H9 (cell line): ENCODE data around the gene P2RX6. TPM values are rescaled to one million over a fixed set of nuclear protein-coding genes. Genes with fewer than 3 reads are reported as not detected.

Experiments
- DNase-seq: peaks from one replicate; pipeline ENCODE4 v3.0.0-alpha.2; 2017
- H2AFZ ChIP-seq: one replicate; pipeline ENCODE4 v1.6.1; 2013; ENCODE audit warnings: mild to moderate bottlenecking, low read length, control low read depth, moderate library complexity
- H2AK5ac ChIP-seq: 2 replicates; pipeline ENCODE4 v1.6.1; 2013; ENCODE audit warnings: low read length, control low read depth, mixed read lengths; ENCODE audit not compliant: insufficient read length
- H2BK120ac ChIP-seq: one replicate; pipeline ENCODE4 v1.6.1; 2013; ENCODE audit warnings: low read depth, mild to moderate bottlenecking, low read length, control low read depth, inconsistent platforms; ENCODE audit not compliant: poor library complexity, severe bottlenecking
- H2BK12ac ChIP-seq: 2 replicates; pipeline ENCODE4 v1.6.1; 2013; ENCODE audit warnings: low read length, control low read depth, mixed read lengths, low read depth; ENCODE audit not compliant: insufficient read length
- H2BK15ac ChIP-seq: 2 replicates; pipeline ENCODE4 v1.6.1; 2013; ENCODE audit warnings: low read depth, low read length, control low read depth
- H2BK20ac ChIP-seq: one replicate; pipeline ENCODE4 v1.6.1; 2013; ENCODE audit warnings: low read depth, mild to moderate bottlenecking, low read length, control low read depth, inconsistent platforms; ENCODE audit not compliant: poor library complexity, severe bottlenecking
- H2BK5ac ChIP-seq: 2 replicates; pipeline ENCODE4 v1.6.1; 2013; ENCODE audit warnings: low read length, control low read depth, mixed read lengths; ENCODE audit not compliant: insufficient read length
- H3K14ac ChIP-seq: 2 replicates; pipeline ENCODE4 v1.6.1; 2013; ENCODE audit warnings: low read length, control low read depth; ENCODE audit not compliant: insufficient read depth
- H3K18ac ChIP-seq: 2 replicates; pipeline ENCODE4 v1.6.1; 2013; ENCODE audit warnings: low read depth, mild to moderate bottlenecking, mixed read lengths, low read length, control low read depth; ENCODE audit not compliant: insufficient read length
- H3K23ac ChIP-seq: 2 replicates; pipeline ENCODE4 v1.6.1; 2013; ENCODE audit warnings: low read length, control low read depth, mixed read lengths, low read depth; ENCODE audit not compliant: insufficient read length
- H3K23me2 ChIP-seq: 2 replicates; pipeline ENCODE4 v1.6.1; 2013; ENCODE audit warnings: low read depth, mild to moderate bottlenecking, mixed read lengths, low read length, control low read depth; ENCODE audit not compliant: insufficient read length, poor library complexity, severe bottlenecking
- H3K27ac ChIP-seq: 2 replicates; pipeline ENCODE4 v1.5.1; 2013; ENCODE audit warnings: low read length, control low read depth, mixed read lengths, low read depth; ENCODE audit not compliant: insufficient read length
- H3K27me3 ChIP-seq: 2 replicates; pipeline ENCODE4 v1.6.1; 2013; ENCODE audit warnings: low read length, control low read depth, inconsistent platforms; ENCODE audit not compliant: insufficient read depth
- H3K4ac ChIP-seq: 2 replicates; pipeline ENCODE4 v1.6.1; 2013; ENCODE audit warnings: low read depth, mild to moderate bottlenecking, control low read depth, inconsistent platforms, low read length, moderate library complexity
- H3K4me1 ChIP-seq: 2 replicates; pipeline ENCODE4 v1.6.1; 2013; ENCODE audit warnings: low read length, control low read depth, inconsistent platforms; ENCODE audit not compliant: insufficient read depth
- H3K4me2 ChIP-seq: 2 replicates; pipeline ENCODE4 v1.6.1; 2013; ENCODE audit warnings: low read length, control low read depth, mixed read lengths; ENCODE audit not compliant: insufficient read length, insufficient read depth
- H3K56ac ChIP-seq: 2 replicates; pipeline ENCODE4 v1.6.1; 2013; ENCODE audit warnings: low read depth, mild to moderate bottlenecking, mixed read lengths, low read length, control low read depth; ENCODE audit not compliant: insufficient read length
- H3K79me1 ChIP-seq: 2 replicates; pipeline ENCODE4 v1.6.1; 2013; ENCODE audit warnings: low read depth, mild to moderate bottlenecking, moderate library complexity, low read length, control low read depth, inconsistent platforms; ENCODE audit not compliant: insufficient read depth, poor library complexity, severe bottlenecking
- H3K79me2 ChIP-seq: 2 replicates; pipeline ENCODE4 v1.6.1; 2013; ENCODE audit warnings: low read length, control low read depth, inconsistent platforms; ENCODE audit not compliant: insufficient read depth
- H3K9ac ChIP-seq: 2 replicates; pipeline ENCODE4 v1.6.1; 2013; ENCODE audit warnings: low read length, control low read depth, mixed read lengths; ENCODE audit not compliant: insufficient read length; ENCODE audit errors: extremely low read depth
- H3K9me3 ChIP-seq: one replicate; pipeline ENCODE4 v1.6.1; 2013; ENCODE audit warnings: low read depth, low read length, inconsistent platforms; ENCODE audit not compliant: control insufficient read depth
- H3T11ph ChIP-seq: one replicate; pipeline ENCODE4 v1.6.1; 2013; ENCODE audit warnings: mild to moderate bottlenecking, low read length, control low read depth, inconsistent platforms
- H4K20me1 ChIP-seq: one replicate; pipeline ENCODE4 v1.6.1; 2013; ENCODE audit not compliant: control insufficient read depth, insufficient read length, insufficient read depth
- H4K5ac ChIP-seq: 2 replicates; pipeline ENCODE4 v1.6.1; 2013; ENCODE audit warnings: low read depth, mild to moderate bottlenecking, mixed read lengths, low read length, control low read depth; ENCODE audit not compliant: insufficient read length
- H4K8ac ChIP-seq: replicated peaks from 2 replicates; pipeline ENCODE4 v1.6.1; 2013; ENCODE audit warnings: low read length, control low read depth, mixed read lengths, low read depth; ENCODE audit not compliant: insufficient read length
- H4K91ac ChIP-seq: 2 replicates; pipeline ENCODE4 v1.6.1; 2013; ENCODE audit warnings: low read depth, mild to moderate bottlenecking, moderate library complexity, mixed read lengths, low read length, control low read depth; ENCODE audit not compliant: insufficient read length
- H3K27ac Mint-ChIP-seq, 3 experiments: 2 replicates in 2 of 3; 3 replicates in 1 of 3; pipeline ENCODE4 v1.8.0; 2020 to 2021; ENCODE audit warnings: mixed read lengths in 3 of 3, mild to moderate bottlenecking in 1 of 3, moderate library complexity in 1 of 3
- H3K27me3 Mint-ChIP-seq: 2 replicates; pipeline ENCODE4 v1.8.0; 2021; ENCODE audit warnings: low read depth, mild to moderate bottlenecking, moderate library complexity, mixed read lengths
- H3K36me3 Mint-ChIP-seq, 3 experiments: 2 replicates in 2 of 3; 3 replicates in 1 of 3; pipeline ENCODE4 v1.8.0; 2020 to 2021; ENCODE audit warnings: low read depth in 3 of 3, mixed read lengths in 3 of 3; ENCODE audit not compliant: insufficient read depth in 1 of 3
- H3K4me1 Mint-ChIP-seq, 2 experiments: 2 replicates each; pipeline ENCODE4 v1.8.0; 2020; ENCODE audit warnings: mixed read lengths in 2 of 2
- H3K4me3 Mint-ChIP-seq, 2 experiments: 2 replicates in 1 of 2; 3 replicates in 1 of 2; pipeline ENCODE4 v1.8.0; 2020 to 2021; ENCODE audit warnings: mild to moderate bottlenecking in 2 of 2, mixed read lengths in 2 of 2, moderate library complexity in 1 of 2
- H3K9me3 Mint-ChIP-seq, 2 experiments: 2 replicates in 1 of 2; 3 replicates in 1 of 2; pipeline ENCODE4 v1.8.0; 2020; ENCODE audit warnings: mild to moderate bottlenecking in 2 of 2, mixed read lengths in 2 of 2, moderate library complexity in 1 of 2
- CTCF ChIP-seq: fragments of 200-600 bp; sonication (generic); conservative IDR thresholded peaks from 3 replicates; pipeline ENCODE4 v1.8.0; 2021; ENCODE audit warnings: antibody characterized with exemption, mild to moderate bottlenecking
- WGBS: extraction: QIAGEN DNeasy Blood & Tissue Kit; methylation state at CpG from one replicate; pipeline ENCODE4 v1.1.7; 2013; ENCODE audit warnings: missing lambda C conversion rate, low lambda C conversion rate, mixed read lengths; ENCODE audit not compliant: insufficient read length; ENCODE audit errors: extremely low coverage; 5-methylcytosine and 5-hydroxymethylcytosine counted together
- total RNA-seq: library from RNA; stranded (reverse); gene quantifications from 2 replicates; pipeline ENCODE4 v1.2.1, GENCODE V29; 2021

Gene P2RX6
- total RNA-seq, 1 experiment from 2014 or later = not detected

- H4K91ac ChIP-seq = no peak overlapping the region
- H3K79me1 ChIP-seq = no peaks in the 10 kb centered on the region
- no peak overlapping the region for H3K56ac ChIP-seq
- H3K27ac ChIP-seq = no peak overlapping the region
- no peak overlapping the region for H3K9ac ChIP-seq
- peaks cover 4% of the 10 kb centered on the region for H3K23me2 ChIP-seq
- no peak overlapping the region for H2BK5ac ChIP-seq
- no peak overlapping the region for H3K4me3 Mint-ChIP-seq
- H3K36me3 Mint-ChIP-seq = no peaks in the 10 kb centered on the region
- H3K14ac ChIP-seq = no peak overlapping the region
- no peak for DNase-seq
- H3K9me3 ChIP-seq = no peaks in the 10 kb centered on the region
- no peak overlapping the region for H2BK15ac ChIP-seq
- no peaks in the 10 kb centered on the region for H4K20me1 ChIP-seq
- no peak overlapping the region for H2AK5ac ChIP-seq
- H3K27me3 Mint-ChIP-seq = peaks cover 27% of the 10 kb centered on the region
- no peak overlapping the region for H3K4me2 ChIP-seq
- no peak overlapping the region for H3K4ac ChIP-seq
- H4K8ac ChIP-seq = no peak overlapping the region
- H3K4me1 Mint-ChIP-seq = peaks cover 28 to 29% of the 10 kb centered on the region in 2 experiments
- H3K23ac ChIP-seq = no peak overlapping the region
- H4K5ac ChIP-seq = no peak overlapping the region
- H3K4me1 ChIP-seq = peaks cover 5% of the 10 kb centered on the region; the same call in 1 of the 2 replicates
- H3K79me2 ChIP-seq = no peaks in the 10 kb centered on the region
- no peak overlapping the region for H3K18ac ChIP-seq
- no peak overlapping the region for H3K27ac Mint-ChIP-seq
- no peak overlapping the region for H3T11ph ChIP-seq
- no peaks in the 10 kb centered on the region; a peak in 1 of 5 replicates for H3K9me3 Mint-ChIP-seq
- WGBS = no CpG with 5 or more reads among the region's 14 CpGs
- no peak overlapping the region for H2BK12ac ChIP-seq
- H3K27me3 ChIP-seq = no peaks in the 10 kb centered on the region
- no peak overlapping the region for H2BK120ac ChIP-seq
- H2AFZ ChIP-seq = no peak overlapping the region
- no peak for TF ChIP-seq CTCF
- H2BK20ac ChIP-seq = no peak overlapping the region
Observed at GRCh38 chr22:21047035-21047661, 32.2 kb downstream of the P2RX6 start.
